HG03196 (cell line): ENCODE data around the gene ENO2.
"Not testable (repeated sequence)": the region's sequence is repeated elsewhere in the genome, so short reads cannot be mapped to it uniquely, and the experiment has no call there.

Experiments used
- ATAC-seq: cut with Tn5 transposase; IDR thresholded peaks from one replicate; pipeline ENCODE4 v1.9.1; 2021; ENCODE audit not compliant: unreplicated experiment

The ENO2 gene

GRCh38 chr12:6914246-6914946 is at the start of gene ENO2:
ENO2 (plus strand) TSS chr12:6914580; CDS start chr12:6915833, 1,253 bp downstream.
- ATAC-seq = peak; percentile 76

- ATAC-seq = not testable (repeated sequence)
Measured at GRCh38 chr12:6865307-6865706, 49.1 kb upstream of the ENO2 start.

- no peak for ATAC-seq
Measured at GRCh38 chr12:6866163-6866919, 48.0 kb upstream of the ENO2 start.

GRCh38 chr12:6866920-6867412 is 47.4 kb upstream of the ENO2 start:
- no peak for ATAC-seq

GRCh38 chr12:6867413-6868210 is 46.8 kb upstream of the ENO2 start, which contains the start of gene TPI1:
TPI1 (plus strand) TSS chr12:6867531; CDS start chr12:6867567, 36 bp downstream.
- no peak for ATAC-seq

- no peak for ATAC-seq
Measured at GRCh38 chr12:6868211-6869048, 46.0 kb upstream of the ENO2 start.

GRCh38 chr12:6869049-6870021 is 45.0 kb upstream of the ENO2 start:
- ATAC-seq = no peak

GRCh38 chr12:6870304-6870703 is 44.1 kb upstream of the ENO2 start:
- not testable (repeated sequence) for ATAC-seq

- ATAC-seq = no peak
Measured at GRCh38 chr12:6871052-6871957, 43.1 kb upstream of the ENO2 start.

- ATAC-seq = no peak
Measured at GRCh38 chr12:6872073-6873048, 42.0 kb upstream of the ENO2 start.

GRCh38 chr12:6873094-6874014 is 41.0 kb upstream of the ENO2 start, which contains the start of gene SPSB2:
SPSB2 (minus strand) TSS chr12:6873303; CDS start chr12:6872901, 402 bp downstream.
- ATAC-seq = peak; percentile 52

GRCh38 chr12:6874015-6874368 is 40.4 kb upstream of the ENO2 start:
- ATAC-seq = not testable (repeated sequence)

GRCh38 chr12:6879824-6880223 is 34.6 kb upstream of the ENO2 start:
- ATAC-seq = not testable (repeated sequence)

GRCh38 chr12:6883252-6883651 is 31.1 kb upstream of the ENO2 start:
- no peak for ATAC-seq

- ATAC-seq = no peak
Measured at GRCh38 chr12:6883683-6884082, 30.7 kb upstream of the ENO2 start.

GRCh38 chr12:6884539-6884938 is 29.8 kb upstream of the ENO2 start:
- ATAC-seq = no peak
